ENCODE measurements around the gene MOB3A.

- TF ChIP-seq CTCF (conservative IDR thresholded peaks at IDR 0.05 in 1 of 2, IDR thresholded peaks at IDR 0.05 in 1 of 2; ENCODE audit: low read depth in 1 of 2, low read length in 2 of 2) (no peak), EZH2 (IDR thresholded peaks at IDR 0.05; ENCODE audit: low read length, missing control alignments) (no peak)
Observed at GRCh38 chr19:2097203-2097885, 1.2 kb upstream of the MOB3A start.
